ENCODE results near the gene TYK2. TPM values are rescaled to one million over a fixed set of nuclear protein-coding genes. Genes with fewer than 3 reads are reported as not detected.

The TYK2 gene
- total and polyA plus RNA-seq, 9 of the 15 experiments (the other 6 are each of a cell fraction or from before 2014, with no cell fraction given) = 15.0 to 182 (median 85.9) TPM

GRCh38 chr19:10332965-10333757 lies 47.2 kb downstream of the TYK2 start, which contains the start of gene RAVER1 (continued):
- TF ChIP-seq PML (IDR thresholded peaks at IDR 0.05; ENCODE audit: low read length) = peak; percentile 88
- TF ChIP-seq ZNF175 (CRISPR knock-in tag; IDR thresholded peaks at IDR 0.05; ENCODE audit: low read depth) = no peak
- TF ChIP-seq ASH1L (IDR thresholded peaks at IDR 0.05; ENCODE audit: borderline replicate concordance, low read depth, partially characterized antibody) = peak; percentile 66
- peak; percentile 89 for TF ChIP-seq POLR2H (tag; IDR thresholded peaks at IDR 0.05; ENCODE audit: low read depth)
- peak; percentile 70; the same call in 1 of the 2 replicates for TF ChIP-seq SREBF1 (IDR thresholded peaks at IDR 0.05; ENCODE audit: borderline replicate concordance, low read depth, low read length)
- no peak for TF ChIP-seq CBFB (CRISPR knock-in tag; IDR thresholded peaks at IDR 0.05)
- TF ChIP-seq ZNF740 (CRISPR knock-in tag; IDR thresholded peaks at IDR 0.05) = peak; percentile 100
- TF ChIP-seq ZNF740 (tag; IDR thresholded peaks at IDR 0.05) = peak in 1 of 2 experiments; percentile 97; a peak in 2 of 4 replicates
- no peak for TF ChIP-seq RBM25 (IDR thresholded peaks at IDR 0.05; ENCODE audit: low read depth, low read length, severe bottlenecking)
- no peak for TF ChIP-seq ZNF232 (CRISPR knock-in tag; IDR thresholded peaks at IDR 0.05)
- no peak for TF ChIP-seq PBX2 (CRISPR knock-in tag; IDR thresholded peaks at IDR 0.05; ENCODE audit: low read depth)
- TF ChIP-seq PBX2 (tag; conservative IDR thresholded peaks at IDR 0.05; ENCODE audit: low read depth) = no peak
- TF ChIP-seq THRB (CRISPR knock-in tag; conservative IDR thresholded peaks at IDR 0.05) = no peak
- TF ChIP-seq NR3C1 (CRISPR knock-in tag; IDR thresholded peaks at IDR 0.05) = no peak
- peak; percentile 85 for TF ChIP-seq SMAD1 (IDR thresholded peaks at IDR 0.05; ENCODE audit: low read depth, low read length, partially characterized antibody)
- TF ChIP-seq, protein P1, sequence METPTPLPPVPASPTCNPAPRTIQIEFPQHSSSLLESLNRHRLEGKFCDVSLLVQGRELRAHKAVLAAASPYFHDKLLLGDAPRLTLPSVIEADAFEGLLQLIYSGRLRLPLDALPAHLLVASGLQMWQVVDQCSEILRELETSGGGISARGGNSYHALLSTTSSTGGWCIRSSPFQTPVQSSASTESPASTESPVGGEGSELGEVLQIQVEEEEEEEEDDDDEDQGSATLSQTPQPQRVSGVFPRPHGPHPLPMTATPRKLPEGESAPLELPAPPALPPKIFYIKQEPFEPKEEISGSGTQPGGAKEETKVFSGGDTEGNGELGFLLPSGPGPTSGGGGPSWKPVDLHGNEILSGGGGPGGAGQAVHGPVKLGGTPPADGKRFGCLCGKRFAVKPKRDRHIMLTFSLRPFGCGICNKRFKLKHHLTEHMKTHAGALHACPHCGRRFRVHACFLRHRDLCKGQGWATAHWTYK (CRISPR knock-in tag; IDR thresholded peaks at IDR 0.05) = peak; percentile 78; the same call in 1 of the 2 replicates
- no peak for TF ChIP-seq DEAF1 (CRISPR knock-in tag; IDR thresholded peaks at IDR 0.05)
- TF ChIP-seq HNRNPK (IDR thresholded peaks at IDR 0.05; ENCODE audit: low read depth, low read length, poor library complexity, severe bottlenecking) = no peak
- TF ChIP-seq SOX6 (IDR thresholded peaks at IDR 0.05) = 0 out of 2 replicates have a peak, but pooled peaks have one; percentile 9

Data from K562 (cell line).